NCI-H187 treated with DMSO at 0.1 percent for 48 hours (cell line): ENCODE data around the gene PLCB1.
"Not testable (repeated sequence)": the region's sequence is repeated elsewhere in the genome, so short reads cannot be mapped to it uniquely, and the experiment has no call there.

Experiments
- DNase-seq: peaks from one replicate; lab custom pipeline; 2025; lab: John Stamatoyannopoulos, UW

Gene PLCB1

DNA sequence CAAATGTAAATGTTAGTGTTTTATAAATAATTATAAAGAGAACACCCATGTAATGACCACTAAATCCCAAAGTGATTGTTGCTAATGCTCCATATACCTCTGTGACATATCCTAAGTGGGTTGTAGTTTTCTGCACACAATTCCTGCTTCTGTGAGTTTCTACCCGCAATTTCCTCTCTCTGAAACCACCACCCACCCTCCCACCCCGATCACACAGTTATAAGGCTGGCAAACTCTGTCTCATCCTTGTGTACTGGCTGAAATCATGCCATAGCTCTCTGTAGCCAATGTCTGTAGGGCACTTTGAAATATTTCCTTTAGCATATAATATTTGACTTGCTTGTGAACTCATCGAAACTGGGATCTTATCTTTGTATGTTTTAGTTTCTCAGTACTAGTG, 236.6 kb downstream of the PLCB1 start:
- no peak for DNase-seq

GRCh38 chr20:8369311-8369710, 237.2 kb downstream of the PLCB1 start:
- DNase-seq: no peak

GRCh38 chr20:8370774-8371173, 238.7 kb downstream of the PLCB1 start:
- DNase-seq: no peak

GRCh38 chr20:8372824-8373380, 240.8 kb downstream of the PLCB1 start:
- no peak for DNase-seq

GRCh38 chr20:8373579-8373978, 241.5 kb downstream of the PLCB1 start:
- no peak for DNase-seq

- no peak for DNase-seq
Measured at GRCh38 chr20:8375898-8376297, 243.8 kb downstream of the PLCB1 start.

- no peak for DNase-seq
Measured at GRCh38 chr20:8376940-8377339, 244.9 kb downstream of the PLCB1 start.

DNA sequence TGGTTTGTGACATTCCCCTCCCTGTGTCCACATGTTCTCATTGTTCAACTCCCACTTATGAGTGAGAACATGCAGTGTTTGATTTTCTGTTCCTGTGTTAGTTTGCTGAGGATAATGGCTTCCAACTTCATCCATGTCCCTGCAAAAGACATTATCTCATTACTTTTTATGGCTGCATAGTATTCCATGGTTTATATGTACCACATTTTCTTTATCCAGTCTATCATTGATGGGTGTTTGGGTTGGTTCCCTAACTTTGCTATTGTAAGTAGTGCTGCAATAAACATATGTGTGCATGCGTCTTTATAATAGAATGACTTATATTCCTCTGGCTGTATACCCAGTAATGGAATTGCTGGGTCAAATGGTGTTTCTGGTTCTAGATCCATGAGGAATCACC, 247.1 kb downstream of the PLCB1 start:
- DNase-seq: not testable (repeated sequence)

DNA sequence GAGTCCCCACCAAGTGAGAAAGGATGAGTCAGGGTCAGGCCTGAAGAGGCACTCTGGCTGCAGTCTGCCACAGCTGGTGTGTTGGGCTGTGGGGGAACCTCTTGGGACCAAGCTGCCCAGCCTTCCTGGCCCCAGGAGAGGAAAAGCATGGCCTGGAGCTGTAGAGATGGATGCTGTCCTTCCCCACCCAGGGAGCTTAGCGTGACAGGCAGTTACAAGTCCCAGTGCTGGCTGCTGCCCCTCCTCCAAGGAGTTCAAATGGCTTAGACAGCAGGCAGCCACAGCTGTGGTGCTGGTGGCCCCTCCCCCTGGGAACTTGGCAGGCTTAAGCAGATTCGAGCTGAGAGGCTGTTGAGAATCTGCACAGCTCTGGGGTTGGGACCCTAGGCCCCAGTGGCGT, 253.2 kb downstream of the PLCB1 start:
- no peak for DNase-seq

GRCh38 chr20:8386991-8387390, 254.9 kb downstream of the PLCB1 start:
- DNase-seq: no peak

DNA sequence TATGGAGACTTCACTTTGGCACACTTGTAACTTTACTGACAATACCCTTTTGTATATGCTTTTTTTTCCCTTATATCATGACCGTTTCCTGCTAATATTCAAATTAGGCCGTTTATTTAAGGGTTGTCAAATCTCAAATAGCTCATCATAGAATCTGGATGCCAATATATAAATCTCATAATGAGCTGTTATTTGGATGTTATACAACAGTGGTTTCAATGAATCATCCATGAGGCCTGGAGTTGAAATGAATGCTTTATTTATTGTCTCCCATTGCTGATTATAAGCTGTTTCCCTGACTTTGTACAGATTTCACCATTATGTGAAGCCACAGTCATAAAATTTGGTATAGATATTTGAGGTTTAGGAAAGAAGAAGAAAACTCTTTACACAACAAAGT, 256.1 kb downstream of the PLCB1 start:
- no peak for DNase-seq

- DNase-seq: no peak
Measured at GRCh38 chr20:8388707-8389106, 256.6 kb downstream of the PLCB1 start.

GRCh38 chr20:8389381-8390036, 257.4 kb downstream of the PLCB1 start:
- DNase-seq: no peak

GRCh38 chr20:8390037-8390433, 258.0 kb downstream of the PLCB1 start:
- DNase-seq: no peak

DNA sequence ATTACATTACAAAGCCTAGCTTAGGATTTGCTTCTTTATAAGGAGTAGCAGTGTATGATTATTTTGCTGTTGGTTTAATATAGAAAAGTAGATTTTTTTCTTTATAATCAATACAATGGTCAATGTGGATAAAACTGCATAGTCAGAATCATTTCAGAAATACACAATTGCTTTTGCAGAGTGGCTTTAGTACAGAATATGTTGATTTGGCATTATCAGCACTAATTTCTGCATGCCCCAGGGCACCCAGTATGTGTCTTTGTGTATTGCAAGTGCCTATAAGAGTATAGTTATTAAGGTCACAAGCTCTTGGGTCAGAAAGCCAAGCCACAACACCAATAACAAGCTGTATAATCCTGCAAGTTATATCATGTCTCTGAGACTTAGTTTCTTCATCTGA, 258.4 kb downstream of the PLCB1 start:
- no peak for DNase-seq

DNA sequence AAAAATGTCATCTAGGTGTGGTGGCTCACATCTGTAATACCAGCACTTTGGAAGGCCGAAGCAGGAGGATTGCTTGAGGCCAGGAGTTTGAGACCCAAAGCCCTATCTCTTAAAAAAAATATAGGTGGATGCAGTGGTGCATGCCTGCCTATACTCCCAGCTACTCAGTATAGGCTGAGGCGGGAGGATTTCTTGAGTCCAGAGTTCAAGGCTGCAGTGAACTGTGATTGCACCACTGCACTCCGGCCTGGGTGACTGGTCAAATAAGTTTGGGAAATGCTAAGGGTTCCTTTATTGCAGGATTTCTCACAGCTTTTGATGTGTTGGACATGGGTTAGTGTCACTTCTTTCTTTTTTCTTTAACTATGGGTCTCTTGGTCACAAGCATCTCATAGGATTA, 261.3 kb downstream of the PLCB1 start:
- no peak for DNase-seq

GRCh38 chr20:8394308-8394945, 262.4 kb downstream of the PLCB1 start:
- no peak for DNase-seq

GRCh38 chr20:8395956-8396355, 263.9 kb downstream of the PLCB1 start:
- DNase-seq: no peak

DNA sequence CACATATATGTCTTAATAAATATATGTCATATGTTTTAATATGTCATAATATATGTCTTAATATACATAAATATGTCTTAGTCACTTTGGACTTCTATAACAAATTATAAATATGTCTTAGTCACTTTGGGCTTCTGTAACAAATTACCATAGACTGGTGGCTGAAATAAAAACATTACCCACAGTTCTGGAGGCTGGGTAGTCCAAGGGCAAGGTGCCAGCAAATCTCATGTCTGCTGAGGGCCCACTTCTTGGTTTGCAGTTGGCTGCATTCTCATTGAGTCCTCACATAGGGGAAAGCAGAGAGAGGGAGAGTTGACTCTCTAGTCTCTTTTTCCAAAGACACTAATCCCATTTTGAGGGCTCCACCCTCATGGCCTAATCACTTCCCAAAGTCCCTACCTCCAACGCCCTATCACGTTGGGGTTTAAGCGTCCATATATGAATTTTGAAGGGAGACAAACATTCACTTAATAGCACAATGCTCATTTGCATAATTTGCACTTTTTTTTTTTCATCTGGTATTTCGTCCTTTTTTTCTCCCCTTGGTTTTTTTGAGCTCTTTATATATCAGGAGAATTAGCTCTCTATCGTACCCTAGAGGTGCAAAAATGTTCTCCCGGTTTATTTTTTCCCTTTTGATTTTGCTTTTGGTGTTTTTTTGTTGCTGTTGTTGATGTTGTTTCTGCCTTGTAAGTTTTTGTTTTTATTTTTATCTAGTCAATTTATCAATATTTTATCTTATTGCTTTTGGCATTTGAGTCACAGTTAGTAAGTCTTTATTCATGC, 266.4 kb downstream of the PLCB1 start:
- no peak for DNase-seq

- no peak for DNase-seq
Measured at GRCh38 chr20:8399947-8400346, 267.9 kb downstream of the PLCB1 start.

- no peak for DNase-seq
Measured at GRCh38 chr20:8400486-8400885, 268.4 kb downstream of the PLCB1 start.

DNA sequence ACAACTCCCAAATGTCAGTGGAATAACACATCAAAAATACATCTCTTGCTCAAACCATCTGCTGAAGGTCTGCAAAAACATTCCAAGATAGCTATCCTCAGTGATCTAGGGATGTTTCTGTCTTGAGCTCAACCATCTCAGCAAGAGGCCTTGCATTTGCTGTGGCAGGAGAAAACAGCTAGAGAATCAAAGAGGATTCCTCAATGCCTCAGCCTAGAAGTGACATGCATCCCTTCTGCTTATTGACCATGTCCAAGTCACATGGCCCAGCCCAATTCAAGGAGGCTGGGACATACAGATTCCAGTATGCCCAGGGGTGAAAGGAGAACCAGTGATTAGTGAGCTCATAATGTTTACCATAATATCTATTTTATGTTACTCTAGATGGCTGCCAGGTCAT, 269.5 kb downstream of the PLCB1 start:
- no peak for DNase-seq

DNA sequence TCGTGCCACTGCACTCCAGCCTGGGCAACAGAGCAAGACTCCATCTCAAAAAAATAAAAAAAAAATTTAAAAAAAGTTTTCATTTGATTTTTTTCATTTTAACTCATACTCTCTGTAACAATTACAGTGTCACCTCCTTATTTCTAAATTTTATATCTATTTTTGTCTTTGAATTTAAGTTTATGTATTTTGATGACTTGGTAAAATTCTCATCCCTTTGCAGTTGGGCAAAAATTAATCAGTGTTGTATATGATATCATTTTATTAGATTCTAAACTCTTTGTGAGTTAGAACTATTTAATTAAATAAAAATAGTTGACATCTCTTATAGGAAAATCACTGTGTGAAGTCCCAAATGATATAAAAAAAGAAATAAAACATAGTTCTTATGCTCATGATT, 270.7 kb downstream of the PLCB1 start:
- no peak for DNase-seq
